GM18907 (cell line): ENCODE data around the gene FMN2.

Experiments used
- ATAC-seq: cut with Tn5 transposase; IDR thresholded peaks from one replicate; pipeline ENCODE4 v1.9.1; 2021; ENCODE audit warnings: mild to moderate bottlenecking, moderate library complexity; ENCODE audit not compliant: unreplicated experiment

The FMN2 gene

DNA sequence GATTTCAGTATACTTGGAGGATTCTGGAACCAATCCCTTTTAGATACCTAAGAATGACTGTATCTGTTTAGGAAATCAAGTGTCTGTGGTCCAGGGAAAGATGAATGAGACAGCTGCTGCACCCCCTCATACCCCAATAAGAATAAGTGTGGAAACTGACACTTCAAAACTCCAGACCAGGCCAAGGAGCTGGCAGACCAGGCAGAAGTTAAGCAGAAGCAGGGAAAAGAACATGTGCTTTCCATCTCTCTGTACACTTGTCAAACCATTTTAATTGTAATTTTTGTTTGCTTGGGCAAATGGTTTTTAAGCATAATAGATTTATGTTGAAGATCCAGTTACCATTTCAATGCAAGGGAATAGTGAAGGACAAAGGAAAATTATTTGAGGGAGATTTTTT, 420.1 kb downstream of the FMN2 start:
- ATAC-seq: no peak

GRCh38 chr1:240515505-240515904, 423.8 kb downstream of the FMN2 start:
- ATAC-seq: no peak

DNA sequence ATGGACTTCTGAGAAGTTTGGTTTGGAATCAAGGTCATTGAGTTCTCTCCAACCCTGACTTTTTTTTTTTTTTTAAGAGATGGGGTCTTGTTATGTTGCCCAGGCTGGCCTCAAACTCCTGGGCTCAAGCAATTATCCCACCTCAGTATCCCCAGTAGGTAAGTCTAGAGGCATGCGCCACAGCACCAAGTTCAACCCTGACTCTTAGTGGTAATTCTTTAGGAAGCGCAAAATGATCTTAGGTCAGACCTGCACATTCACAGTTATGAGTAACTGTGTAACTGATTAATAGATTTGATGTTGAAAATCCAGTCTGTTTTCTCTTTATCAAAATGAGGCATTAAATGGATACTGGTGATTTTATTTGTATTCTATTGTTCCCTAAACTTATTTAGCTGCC, 424.4 kb downstream of the FMN2 start:
- ATAC-seq: no peak

DNA sequence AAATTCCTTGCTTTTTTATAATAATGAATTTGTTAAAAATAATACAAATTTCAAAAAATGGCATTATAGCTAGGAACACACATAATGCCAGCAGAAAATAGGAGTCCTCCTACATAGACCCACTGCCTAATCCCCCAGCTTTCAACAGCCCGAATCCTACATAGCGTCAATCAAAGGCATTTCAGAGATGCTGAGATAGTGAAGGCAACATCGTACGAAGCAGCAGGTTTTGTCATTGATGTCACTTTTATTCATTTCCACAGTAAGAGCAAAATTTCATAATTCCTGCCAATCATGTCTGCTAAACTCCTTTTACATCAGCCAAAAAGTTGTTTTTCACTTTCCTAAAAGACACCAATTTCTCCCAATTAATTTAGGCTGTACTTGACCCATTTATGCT, 426.2 kb downstream of the FMN2 start:
- ATAC-seq: no peak

GRCh38 chr1:240522122-240522822, 430.6 kb downstream of the FMN2 start:
- ATAC-seq: no peak

- no peak for ATAC-seq
Observed at GRCh38 chr1:240524356-240525069, 432.8 kb downstream of the FMN2 start.
